Measurements from ENCODE around the gene SATB2. TPM values are rescaled to one million over a fixed set of nuclear protein-coding genes. Genes with fewer than 3 reads are reported as not detected.

The SATB2 gene
- total RNA-seq, 1 donor from 2014 or later: 0.67 TPM

DNA sequence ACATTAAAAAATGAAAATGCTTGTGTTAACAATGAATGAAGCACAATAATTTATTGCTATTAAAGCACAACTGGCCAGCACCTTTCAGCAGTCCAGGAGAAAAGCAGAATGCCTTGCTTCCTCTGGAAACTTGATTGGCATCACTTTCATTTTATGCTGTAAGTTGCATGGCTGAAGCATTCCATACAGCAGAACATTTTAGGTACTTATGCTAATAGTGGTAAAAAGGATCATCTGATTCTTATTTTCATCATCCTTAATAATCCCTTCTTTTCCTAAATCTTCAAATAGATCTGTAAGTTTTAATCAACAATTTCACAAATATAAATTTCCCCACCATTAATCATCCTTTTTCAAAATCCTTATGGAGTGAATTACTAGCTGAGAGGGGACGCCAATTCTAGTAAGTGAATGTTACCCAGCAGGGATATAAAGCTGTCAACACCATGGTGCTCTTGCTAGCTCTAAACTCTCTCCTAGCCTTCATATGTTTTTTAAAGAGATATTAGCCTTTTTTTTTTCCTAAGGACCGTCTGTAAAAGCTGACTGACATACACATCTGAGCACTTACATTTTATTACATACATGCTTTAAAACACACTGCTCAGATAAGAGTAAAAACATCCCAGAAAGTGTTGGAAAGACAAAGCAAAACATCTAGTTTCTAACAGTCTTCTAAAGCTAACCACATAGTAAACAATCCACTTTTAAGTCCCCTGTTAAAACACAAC is 5.3 kb downstream of the SATB2 start:
- no peaks in the 10 kb centered on the region for H3K9me3 Mint-ChIP-seq
- H3K36me3 Mint-ChIP-seq (ENCODE audit: low read depth): no peaks in the 10 kb centered on the region
- H3K4me3 Mint-ChIP-seq: no peak overlapping the region
- no peak overlapping the region for H3K27ac Mint-ChIP-seq
- ATAC-seq (ENCODE audit: low read depth) (no peak), DNase-seq (no peak)
- peaks cover 38% of the 10 kb centered on the region for H3K27me3 Mint-ChIP-seq
- TF ChIP-seq, protein P1, sequence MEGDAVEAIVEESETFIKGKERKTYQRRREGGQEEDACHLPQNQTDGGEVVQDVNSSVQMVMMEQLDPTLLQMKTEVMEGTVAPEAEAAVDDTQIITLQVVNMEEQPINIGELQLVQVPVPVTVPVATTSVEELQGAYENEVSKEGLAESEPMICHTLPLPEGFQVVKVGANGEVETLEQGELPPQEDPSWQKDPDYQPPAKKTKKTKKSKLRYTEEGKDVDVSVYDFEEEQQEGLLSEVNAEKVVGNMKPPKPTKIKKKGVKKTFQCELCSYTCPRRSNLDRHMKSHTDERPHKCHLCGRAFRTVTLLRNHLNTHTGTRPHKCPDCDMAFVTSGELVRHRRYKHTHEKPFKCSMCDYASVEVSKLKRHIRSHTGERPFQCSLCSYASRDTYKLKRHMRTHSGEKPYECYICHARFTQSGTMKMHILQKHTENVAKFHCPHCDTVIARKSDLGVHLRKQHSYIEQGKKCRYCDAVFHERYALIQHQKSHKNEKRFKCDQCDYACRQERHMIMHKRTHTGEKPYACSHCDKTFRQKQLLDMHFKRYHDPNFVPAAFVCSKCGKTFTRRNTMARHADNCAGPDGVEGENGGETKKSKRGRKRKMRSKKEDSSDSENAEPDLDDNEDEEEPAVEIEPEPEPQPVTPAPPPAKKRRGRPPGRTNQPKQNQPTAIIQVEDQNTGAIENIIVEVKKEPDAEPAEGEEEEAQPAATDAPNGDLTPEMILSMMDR (IDR thresholded peaks at IDR 0.05): no peak
- peaks cover 15% of the 10 kb centered on the region for H3K4me1 Mint-ChIP-seq
- intact Hi-C loops (cut with micrococcal nuclease): no loop called here
- CTCF ChIA-PET: no interaction called here
- POLR2A ChIA-PET: no interaction called here

DNA sequence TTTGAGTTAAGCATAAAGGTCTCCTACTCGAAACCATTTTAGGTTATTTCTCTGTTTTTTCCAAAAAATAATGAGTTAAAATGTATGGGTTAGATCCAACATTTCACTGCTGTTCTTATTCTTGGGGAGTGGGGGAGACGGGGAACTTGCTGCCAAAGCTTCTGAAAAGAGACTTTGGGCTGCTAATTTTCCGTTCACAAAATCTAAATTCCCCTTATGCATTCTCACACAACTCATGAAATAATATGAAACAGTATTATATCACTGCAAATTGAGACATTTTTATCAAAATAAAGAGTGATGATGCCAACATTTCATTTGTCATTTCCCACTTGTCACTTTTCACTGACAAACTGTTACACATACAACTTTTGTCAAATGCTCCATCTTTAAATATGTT is 7.8 kb downstream of the SATB2 start:
- DNase-seq (no peak), ATAC-seq (ENCODE audit: low read depth) (no peak)
- no peaks in the 10 kb centered on the region for H3K4me1 Mint-ChIP-seq
- no peak overlapping the region for H3K27ac Mint-ChIP-seq
- H3K4me3 Mint-ChIP-seq: no peak overlapping the region
- TF ChIP-seq, protein P1 (IDR thresholded peaks at IDR 0.05): no peak
- H3K9me3 Mint-ChIP-seq: no peaks in the 10 kb centered on the region
- intact Hi-C loops (cut with micrococcal nuclease): no loop called here
- H3K27me3 Mint-ChIP-seq: peaks cover 34% of the 10 kb centered on the region
- POLR2A ChIA-PET: no interaction called here
- H3K36me3 Mint-ChIP-seq (ENCODE audit: low read depth): no peaks in the 10 kb centered on the region
- CTCF ChIA-PET: no interaction called here

DNA sequence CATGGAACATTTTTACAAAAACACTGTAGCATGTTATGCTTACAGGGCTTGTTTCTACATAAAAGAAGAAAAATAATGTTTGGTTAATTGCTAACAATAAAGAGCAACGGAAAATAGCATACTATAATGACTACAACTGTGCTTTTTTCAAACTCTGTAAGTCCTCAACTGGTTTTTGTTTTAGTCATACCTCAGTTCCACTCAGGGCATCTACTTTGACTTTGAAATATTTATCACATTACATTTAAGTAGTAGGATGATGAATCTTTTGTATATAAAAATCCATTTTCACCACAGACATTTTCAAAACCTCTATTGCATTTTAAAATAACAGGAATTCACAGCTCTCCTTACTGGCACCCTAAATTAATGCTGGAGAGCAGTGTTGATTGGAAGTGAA is 8.3 kb downstream of the SATB2 start:
- ChIA-PET POLR2A (no interaction called here), CTCF (no interaction called here)
- no peak for DNase-seq
- H3K36me3 Mint-ChIP-seq (ENCODE audit: low read depth): no peaks in the 10 kb centered on the region
- no peak overlapping the region for H3K4me3 Mint-ChIP-seq
- no peaks in the 10 kb centered on the region for H3K9me3 Mint-ChIP-seq
- peaks cover 34% of the 10 kb centered on the region for H3K27me3 Mint-ChIP-seq
- no peak overlapping the region for H3K27ac Mint-ChIP-seq
- ATAC-seq (ENCODE audit: low read depth): no peak
- intact Hi-C loops (cut with micrococcal nuclease): no loop called here
- no peaks in the 10 kb centered on the region for H3K4me1 Mint-ChIP-seq
- TF ChIP-seq, protein P1 (IDR thresholded peaks at IDR 0.05): no peak

DNA sequence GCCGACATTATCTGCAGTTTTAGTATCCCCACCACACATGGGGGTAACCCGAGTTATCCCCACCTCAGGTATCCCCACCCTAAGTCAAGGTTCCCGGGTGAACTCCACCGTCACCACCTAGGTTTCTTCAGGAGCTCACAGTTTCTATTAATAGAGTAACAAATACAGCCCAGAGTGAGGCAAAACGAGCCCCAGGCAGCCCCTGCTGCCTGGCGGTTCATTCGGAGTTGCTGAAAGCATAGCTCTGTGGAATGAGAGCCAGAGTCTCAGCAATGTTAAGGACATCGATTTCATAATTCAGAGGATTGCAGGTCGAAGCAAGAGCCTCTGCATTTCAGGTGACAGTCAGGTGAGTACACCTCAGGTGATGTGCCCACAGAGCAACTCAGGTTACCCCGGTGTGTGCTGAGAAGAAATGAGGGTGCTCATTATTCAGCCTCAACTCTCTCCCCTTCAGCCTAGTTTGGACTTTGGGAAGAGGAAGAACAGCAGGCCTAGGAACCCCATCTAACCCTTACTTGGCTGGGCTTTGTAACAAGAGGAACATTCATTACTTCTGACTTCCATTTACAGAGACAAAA is 10.7 kb downstream of the SATB2 start:
- DNase-seq: no peak
- CTCF ChIA-PET: no interaction called here
- Mint-ChIP-seq H3K36me3 (ENCODE audit: low read depth) (no peaks in the 10 kb centered on the region), H3K9me3 (no peaks in the 10 kb centered on the region), H3K4me1 (no peaks in the 10 kb centered on the region), H3K4me3 (no peak overlapping the region), H3K27ac (no peak overlapping the region), H3K27me3 (peaks cover 23% of the 10 kb centered on the region)
- POLR2A ChIA-PET: no interaction called here
- TF ChIP-seq, protein P1 (IDR thresholded peaks at IDR 0.05): no peak
- no peak for ATAC-seq (ENCODE audit: low read depth)
- intact Hi-C loops (cut with micrococcal nuclease): no loop called here

DNA sequence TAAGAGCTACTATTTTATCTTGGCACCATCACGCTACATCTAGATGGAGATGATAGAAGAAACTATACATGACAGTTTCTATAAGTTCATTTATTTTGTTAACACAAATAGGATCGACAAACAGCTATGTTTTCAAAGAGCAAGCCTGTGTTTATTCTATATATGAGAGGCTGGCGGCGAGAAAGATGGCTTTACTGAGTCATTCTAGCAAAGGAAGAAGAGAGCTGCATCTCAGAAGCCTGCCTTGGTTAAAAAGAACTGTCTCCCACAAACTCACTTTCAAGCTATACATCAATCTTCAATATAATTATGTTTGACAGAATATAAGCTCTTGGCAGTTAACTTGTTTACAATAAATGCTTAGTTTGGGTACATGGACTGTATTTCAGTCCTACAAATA is 13.0 kb downstream of the SATB2 start:
- DNase-seq (no peak), ATAC-seq (ENCODE audit: low read depth) (no peak)
- intact Hi-C loops (cut with micrococcal nuclease): no loop called here
- ChIA-PET CTCF (no interaction called here), POLR2A (no interaction called here)
- TF ChIP-seq, protein P1 (IDR thresholded peaks at IDR 0.05): no peak
- no peak overlapping the region for H3K27ac Mint-ChIP-seq
- H3K36me3 Mint-ChIP-seq (ENCODE audit: low read depth): no peaks in the 10 kb centered on the region
- no peaks in the 10 kb centered on the region for H3K4me1 Mint-ChIP-seq
- peaks cover 24% of the 10 kb centered on the region for H3K27me3 Mint-ChIP-seq
- H3K4me3 Mint-ChIP-seq: no peak overlapping the region
- no peaks in the 10 kb centered on the region for H3K9me3 Mint-ChIP-seq
